ENCODE measurements around the gene ILF3. TPM values are rescaled to one million over a fixed set of nuclear protein-coding genes. Genes with fewer than 3 reads are reported as not detected.
A peak's percentile ranks its signal among the peaks of the same experiment; 100 is the strongest.

Gene ILF3
- total and polyA plus RNA-seq, 2 of the 13 experiments (the other 11 are each of a cell fraction or from before 2014, with no cell fraction given): 120 to 173 TPM

GRCh38 chr19:10617409-10618121 lies 36.6 kb upstream of the ILF3 start:
- Histone ChIP-seq H3K9me3 (ENCODE audit: low read length) (no peaks in the 10 kb centered on the region), H2AFZ (ENCODE audit: low read length) (no peak overlapping the region), H3K27ac (ENCODE audit: extremely low read length, insufficient read depth, low read length) (no peak overlapping the region), H3K4me1 (ENCODE audit: insufficient read depth, low read length) (no peaks in the 10 kb centered on the region), H3K4me2 (ENCODE audit: low read depth, low read length) (no peak overlapping the region), H3K36me3 (replicated peaks in 1 of 2; ENCODE audit: control insufficient read depth in 1 of 2, insufficient read depth in 2 of 2, low read length in 2 of 2) (no peaks in the 10 kb centered on the region), H3K79me2 (ENCODE audit: insufficient read depth, low read length) (no peaks in the 10 kb centered on the region), H3K27me3 (ENCODE audit: control insufficient read depth in 1 of 2, insufficient read depth in 2 of 2, low read length in 2 of 2) (no peaks in the 10 kb centered on the region; a peak in 1 of 5 replicates), H3K4me3 (replicated peaks in 1 of 3; ENCODE audit: insufficient read depth in 1 of 3, low read depth in 2 of 3, low read length in 3 of 3) (no peak overlapping the region), H3K9ac (ENCODE audit: insufficient read depth, low read depth, low read length) (no peak overlapping the region), H4K20me1 (ENCODE audit: insufficient read depth, low read length) (no peaks in the 10 kb centered on the region)
- no peak for TF ChIP-seq ZNF431 (CRISPR knock-in tag; IDR thresholded peaks at IDR 0.05; ENCODE audit: borderline replicate concordance, low read depth)
- no peak for TF ChIP-seq SP2 (CRISPR knock-in tag; IDR thresholded peaks at IDR 0.05)
- peak; percentile 51; the same call in 1 of the 2 replicates for TF ChIP-seq ZNF629 (CRISPR knock-in tag; conservative IDR thresholded peaks at IDR 0.05)
- no peak for TF ChIP-seq SUZ12 (IDR thresholded peaks at IDR 0.05; ENCODE audit: low read depth, low read length)
- no peak for TF ChIP-seq RBM22 (optimal IDR thresholded peaks at IDR 0.05; ENCODE audit: low read length)
- no peak for TF ChIP-seq REST (IDR thresholded peaks at IDR 0.05; ENCODE audit: borderline replicate concordance in 1 of 2, low read depth in 1 of 2, low read length in 2 of 2)
- no peak for TF ChIP-seq STAT5B (CRISPR knock-in tag; IDR thresholded peaks at IDR 0.05)
- no peak for TF ChIP-seq GATAD1 (CRISPR knock-in tag; IDR thresholded peaks at IDR 0.05)
- CTCF ChIA-PET (ENCODE audit: low intra/inter-chr PET ratio, low total read pairs): no interaction called here
- POLR2A ChIA-PET: no interaction called here
- in situ Hi-C loops (cut with HindIII; ENCODE audit: extremely low pct_ligation_motif_present, low pct_unique_long_range_greater_than_20kb) (no loop called here), intact Hi-C loops (cut with micrococcal nuclease; ENCODE audit: unreplicated experiment) (no loop called here)
- DNase-seq (ENCODE audit: low spot score): no peak
- BruUV-seq (replicated peaks): no TSS peak
- 86% methylated on average over 15 of the region's 15 CpGs for WGBS (ENCODE audit: low lambda C conversion rate)
- no peak for FAIRE-seq
- no peak for ATAC-seq

Data from HepG2 (cell line).